K562 (cell line): Measurements from ENCODE around the gene KCTD8. TPM values are rescaled to one million over a fixed set of nuclear protein-coding genes. Genes with fewer than 3 reads are reported as not detected.
A peak's percentile ranks its signal among the peaks of the same experiment; 100 is the strongest.

Source experiments
- ATAC-seq: fragments of 200-7000 bp; cut with Tn5 transposase; 3 replicates; pipeline ENCODE4 v1.9.1; 2020; ENCODE audit warnings: moderate library complexity
- Bru-seq: library from RNA; stranded (reverse); fragments of 400-500 nt; gene quantifications from one replicate; lab custom pipeline; 2021; lab: Mats Ljungman, UMichigan
- BruChase-seq, 2 experiments: library from RNA; stranded (reverse); fragments of 400-500 nt; gene quantifications; one replicate each; lab custom pipeline; 2021; lab: Mats Ljungman, UMichigan
- BruUV-seq: library from RNA; stranded (reverse); fragments of 400-500 nt; replicated peaks from 2 replicates; lab custom pipeline; 2021; lab: Mats Ljungman, UMichigan
- CTCF ChIA-PET: fragments of 300-600 bp; formaldehyde crosslinking; extraction: SDS; loops from one replicate; lab custom pipeline; 2021; ENCODE audit warnings: low intra/inter-chr PET ratio; lab: Yijun Ruan, JAX
- POLR2A ChIA-PET: fragments of 300-600, 350-650 bp; sonication (Branson Sonifier 250); formaldehyde crosslinking; extraction: SDS; loops from one replicate; lab custom pipeline; 2021; ENCODE audit warnings: antibody characterized with exemption, inconsistent platforms; lab: Yijun Ruan, JAX
- DNase-seq, 4 experiments: peaks; one replicate each; pipeline versions ENCODE4 v3.0.0 to v3.0.0-alpha.2; 2011 to 2018; ENCODE audit warnings: low spot score in 3 of 4, mixed read lengths in 3 of 4; ENCODE audit errors: extremely low read depth in 1 of 4
- FAIRE-seq: peaks from 2 replicates; lab custom pipeline; 2011; peaks lifted over from hg19 to GRCh38; lab: Jason Lieb, UNC
- H2AFZ ChIP-seq: 2 replicates; pipeline ENCODE4 v1.6.0; 2011; ENCODE audit warnings: low read depth, low read length, control low read depth, inconsistent platforms
- H3K27ac ChIP-seq: fragments of 200-600 bp; 3 replicates; pipeline ENCODE4 v1.8.0; 2011; ENCODE audit warnings: low read depth, mild to moderate bottlenecking, control low read depth, inconsistent platforms, low read length, moderate library complexity, mixed read lengths; ENCODE audit errors: extremely low read depth
- H3K27me3 ChIP-seq, 2 experiments: fragments of 300-600 bp in 1 of 2; 2 replicates in 1 of 2; 3 replicates in 1 of 2; pipeline versions ENCODE4 v1.6.0 to v1.8.0; 2011; ENCODE audit warnings: inconsistent platforms in 2 of 2, low read length in 2 of 2, mild to moderate bottlenecking in 1 of 2, mixed read lengths in 1 of 2, moderate library complexity in 1 of 2; ENCODE audit not compliant: control insufficient read depth in 2 of 2, insufficient read depth in 2 of 2
- H3K36me3 ChIP-seq: fragments of 300-600 bp; 3 replicates; pipeline ENCODE4 v1.8.0; 2011; ENCODE audit warnings: mild to moderate bottlenecking, low read length, inconsistent platforms; ENCODE audit not compliant: control insufficient read depth, insufficient read depth
- H3K4me1 ChIP-seq, 2 experiments: fragments of 200-600 bp in 1 of 2; replicated peaks in 1 of 2; 2 replicates in 1 of 2; 3 replicates in 1 of 2; pipeline versions ENCODE4 v1.5.1 to v1.8.0; 2011; ENCODE audit warnings: inconsistent platforms in 2 of 2, low read length in 2 of 2, mild to moderate bottlenecking in 1 of 2, mixed read lengths in 1 of 2, moderate library complexity in 1 of 2; ENCODE audit not compliant: control insufficient read depth in 2 of 2, insufficient read depth in 2 of 2
- H3K4me2 ChIP-seq: 2 replicates; pipeline ENCODE4 v1.6.1; 2011; ENCODE audit warnings: low read length, control low read depth, inconsistent platforms, mixed read lengths; ENCODE audit not compliant: insufficient read depth
- H3K4me3 ChIP-seq: fragments of 200-600 bp; sonication (generic), shearing (Covaris generic); 2 replicates; pipeline ENCODE4 v1.5.1; 2016; ENCODE audit warnings: control low read depth, inconsistent platforms
- H3K79me2 ChIP-seq: fragments of 200-600 bp; 3 replicates; pipeline ENCODE4 v1.8.0; 2011; ENCODE audit warnings: low read length, inconsistent platforms; ENCODE audit not compliant: control insufficient read depth, insufficient read depth
- H3K9ac ChIP-seq, 2 experiments: 2 replicates each; pipeline versions ENCODE4 v1.6.0 to v1.6.1; 2011; ENCODE audit warnings: low read depth in 2 of 2, low read length in 2 of 2, control low read depth in 1 of 2, inconsistent platforms in 1 of 2, mild to moderate bottlenecking in 1 of 2, mixed read lengths in 1 of 2; ENCODE audit not compliant: insufficient read depth in 1 of 2
- H3K9me1 ChIP-seq: one replicate; pipeline ENCODE4 v1.6.0; 2011; ENCODE audit warnings: inconsistent platforms, mild to moderate bottlenecking, low read length, moderate library complexity; ENCODE audit not compliant: control insufficient read depth, insufficient read depth
- H3K9me3 ChIP-seq: replicated peaks from 2 replicates; pipeline ENCODE4 v1.5.1; 2011; ENCODE audit warnings: low read depth, low read length, inconsistent platforms; ENCODE audit not compliant: control insufficient read depth, insufficient read depth
- H4K20me1 ChIP-seq: replicated peaks from 2 replicates; pipeline ENCODE4 v1.6.1; 2011; ENCODE audit warnings: low read length, inconsistent platforms, mixed read lengths; ENCODE audit not compliant: control insufficient read depth, insufficient read depth
- CTCF ChIP-seq, 3 experiments: IDR thresholded peaks in 2 of 3; conservative IDR thresholded peaks in 1 of 3; 2 replicates each; pipeline ENCODE4 v1.5.1; 2011 to 2012; ENCODE audit warnings: low read length in 3 of 3, mild to moderate bottlenecking in 3 of 3, control low read depth in 2 of 3, improper control_type of control experiment in 1 of 3, inconsistent platforms in 1 of 3, low read depth in 1 of 3, mixed read lengths in 1 of 3, moderate library complexity in 1 of 3; ENCODE audit not compliant: insufficient read depth in 2 of 3
- CTCFL ChIP-seq: IDR thresholded peaks from 2 replicates; pipeline ENCODE4 v1.6.1; 2011; ENCODE audit warnings: borderline replicate concordance, low read depth, mild to moderate bottlenecking, moderate library complexity, low read length; ENCODE audit not compliant: insufficient read depth, poor library complexity, severe bottlenecking
- FOXM1 ChIP-seq, 2 experiments: fragments of 450-650 bp in 1 of 2; sonication (generic) in 1 of 2; formaldehyde crosslinking in 1 of 2; IDR thresholded peaks; 2 replicates each; pipeline versions ENCODE4 v1.6.1 to v1.9.0; 2017 to 2022; ENCODE audit warnings: low read depth in 2 of 2, mild to moderate bottlenecking in 2 of 2, missing genetic modification reagents in 1 of 2, moderate library complexity in 1 of 2
- SAP30 ChIP-seq: fragments of 200-600 bp; sonication (generic); IDR thresholded peaks from 2 replicates; pipeline ENCODE4 v1.6.1; 2012; ENCODE audit warnings: borderline replicate concordance, low read depth, mild to moderate bottlenecking, moderate library complexity, low read length, control low read depth, inconsistent platforms; ENCODE audit not compliant: insufficient read depth, poor library complexity, severe bottlenecking
- TAF9B ChIP-seq: fragments of 450-650 bp; IDR thresholded peaks from 2 replicates; pipeline ENCODE4 v1.6.1; 2018; ENCODE audit warnings: mild to moderate bottlenecking; ENCODE audit not compliant: partially characterized antibody
- ZNF507 ChIP-seq: conservative IDR thresholded peaks from 2 replicates; pipeline ENCODE4 v1.6.1; 2017; ENCODE audit warnings: missing genetic modification characterization, missing compliant biosample characterization
- WGBS: fragments of 100-300 bp; shearing (Covaris generic); methylation state at CpG from one replicate; pipeline ENCODE4 v1.1.6; 2016; ENCODE audit warnings: low coverage, mixed read lengths; ENCODE audit not compliant: insufficient coverage; ENCODE audit errors: missing lambda C conversion rate; 5-methylcytosine and 5-hydroxymethylcytosine counted together
- in situ Hi-C: fragments of 300-500 bp; cut with MboI; formaldehyde crosslinking; loops from 4 replicates; pipeline ENCODE4 v1.15.0; 2018; ENCODE audit warnings: inconsistent platforms, mixed read lengths
- intact Hi-C: fragments of 100-400 bp; cut with micrococcal nuclease; formaldehyde crosslinking; loops from 2 replicates; pipeline ENCODE4 v1.14.2; 2022
- long read RNA-seq, 3 experiments: library from polyadenylated mRNA in 2 of 3; library from RNA in 1 of 3; unstranded in 2 of 3; stranded (forward) in 1 of 3; transcript quantifications; one replicate each; pipeline ENCODE4 v2.0.0, GENCODE V29; 2019 to 2022
- polyA minus RNA-seq, 3 experiments: library from RNA; depleted of rRNA, polyadenylated mRNA; stranded (reverse); fragments of >200 nt; gene quantifications; 2 replicates each; pipeline ENCODE4 v1.2.3, GENCODE V29; 2011
- polyA plus RNA-seq, 8 experiments: library from polyadenylated mRNA; depleted of rRNA in 4 of 8; stranded (reverse) in 5 of 8; unstranded in 3 of 8; fragments of >200 nt; fragmentation: Nextera tagmentation in 2 of 8; fragmentation: Illumina TruSeq in 1 of 8; extraction: Ambion mirVana in 2 of 8; extraction: Trizol in 1 of 8; gene quantifications; 2 replicates each; pipeline versions ENCODE4 v1.2.1 to v1.2.3, GENCODE V29; 2011 to 2014; ENCODE audit warnings: inconsistent platforms in 1 of 8, missing spikeins in 1 of 8
- total RNA-seq, 7 experiments: library from RNA; depleted of rRNA in 6 of 7; stranded (reverse); fragments of >200 nt in 6 of 7; fragmentation: Illumina TruSeq in 2 of 7; extraction: Trizol in 2 of 7; gene quantifications; 2 replicates each; pipeline versions ENCODE4 v1.2.1 to v1.2.3, GENCODE V29; 2011 to 2021; ENCODE audit warnings: low replicate concordance in 1 of 7

Gene KCTD8
- not detected in 2 replicates for total RNA-seq (2011; cell fraction: chromatin; rRNA removed; ENCODE audit: low replicate concordance)
- total RNA-seq (2011; cell fraction: nucleolus; rRNA removed): not detected in 2 replicates
- not detected in 2 replicates for total RNA-seq (2011; cell fraction: nucleoplasm; rRNA removed)
- total RNA-seq (2014; rRNA removed) (not detected in 2 replicates), total RNA-seq (2014; rRNA removed; fragmentation: Illumina TruSeq; extraction: Trizol) (not detected in 2 replicates), total RNA-seq (2015; rRNA removed; fragmentation: Illumina TruSeq; extraction: Trizol) (not detected in 2 replicates), total RNA-seq (2021) (not detected in 2 replicates), polyA plus RNA-seq (2011; rRNA removed) (not detected in 2 replicates), polyA plus RNA-seq (2014; fragmentation: Illumina TruSeq; extraction: Trizol) (not detected in 2 replicates), polyA plus RNA-seq (2014; fragmentation: Nextera tagmentation; extraction: Ambion mirVana) (not detected), polyA plus RNA-seq (2014; rRNA removed) (not detected in 2 replicates), polyA minus RNA-seq (2011; rRNA and poly(A)+ RNA removed) (not detected in 2 replicates), Bru-seq, nascent RNA (percentile 1 among the genes with signal in this experiment), BruChase-seq, experiment 1, labeled RNA remaining after a 2-hour chase (percentile 2 among the genes with signal in this experiment), BruChase-seq, experiment 2, labeled RNA remaining after a 6-hour chase (percentile 3 among the genes with signal in this experiment)
- not detected in 2 replicates for polyA plus RNA-seq (2011; cell fraction: cytosol; rRNA removed)
- polyA plus RNA-seq (2011; cell fraction: nucleus; rRNA removed): not detected in 2 replicates
- not detected in 2 replicates for polyA plus RNA-seq (2012)
- not detected in 2 replicates for polyA minus RNA-seq (2011; cell fraction: cytosol; rRNA and poly(A)+ RNA removed)
- polyA minus RNA-seq (2011; cell fraction: nucleus; rRNA and poly(A)+ RNA removed): not detected in 2 replicates
- long read RNA-seq, experiment 1: 0 reads
- long read RNA-seq, experiment 2: 0 reads
- long read RNA-seq, experiment 3: 0 reads

GRCh38 chr4:44448521-44449461 is at the start of gene KCTD8:
Gene KCTD8, minus strand, starts transcription at chr4:44448809.
- ChIA-PET CTCF (no interaction called here), POLR2A (interaction anchor here (0.7 kb wide), 1 partner anchor 219 kb away, joined by 4 read pairs; no protein-coding TSS in a partner anchor)
- intact Hi-C loops: loop anchor here (5.0 kb wide), 1 partner anchor 179 kb away; no protein-coding TSS in a partner anchor
- no TSS peak for BruUV-seq
- in situ Hi-C loops: no loop called here
- no peaks in the 10 kb centered on the region for H3K27me3 ChIP-seq
- no peak within 1 kb of the TSS for H3K4me2 ChIP-seq
- H3K9ac ChIP-seq: no peak within 1 kb of the TSS
- no peaks in the 10 kb centered on the region for H3K79me2 ChIP-seq
- WGBS: 30% methylated on average over 34 of the region's 74 CpGs
- ATAC-seq (peak; percentile 85), FAIRE-seq (no peak)
- no peaks in the 10 kb centered on the region for H4K20me1 ChIP-seq
- H3K4me3 ChIP-seq: no peak within 1 kb of the TSS
- no peaks in the 10 kb centered on the region; a peak in 1 of 5 replicates for H3K4me1 ChIP-seq
- no peak for TF ChIP-seq TAF9B
- TF ChIP-seq ZNF507 (tag): no peak
- peak in 2 of 3 experiments; percentile 34 to 39; a peak in 2 of 6 replicates for TF ChIP-seq CTCF (IDR thresholded peaks at IDR 0.05 in 2 of 3, conservative IDR thresholded peaks at IDR 0.05 in 1 of 3; ENCODE audit: insufficient read depth in 2 of 3, low read depth in 1 of 3, low read length in 3 of 3)
- TF ChIP-seq FOXM1 (IDR thresholded peaks at IDR 0.05; ENCODE audit: low read depth): no peak
- no peak for TF ChIP-seq FOXM1 (CRISPR knock-in tag; IDR thresholded peaks at IDR 0.05; ENCODE audit: low read depth)
- no peak for TF ChIP-seq CTCFL
- TF ChIP-seq SAP30: no peak
- TF ChIP-seq, all 486 proteins: peak for 1
- DNase-seq: peak; percentile 37 to 46 (median 42)
- no peak within 1 kb of the TSS for H2AFZ ChIP-seq
- no peak within 1 kb of the TSS for H3K27ac ChIP-seq
- no peaks in the 10 kb centered on the region for H3K36me3 ChIP-seq
- no peaks in the 10 kb centered on the region for H3K9me1 ChIP-seq
- no peaks in the 10 kb centered on the region for H3K9me3 ChIP-seq
